Stimulated activated CD8-positive, alpha-beta memory T cell treated with anti-CD3 and anti-CD28 coated beads, Interleukin-7, amount 100 ng/mL, for 48 hours (primary cell): ENCODE results near the gene TMEM63A.
"Not testable (repeated sequence)": the region's sequence is repeated elsewhere in the genome, so short reads cannot be mapped to it uniquely, and the experiment has no call there.

Source experiments
- DNase-seq, 2 donors: peaks; one replicate each; pipeline ENCODE4 v3.0.0-alpha.2; 2020; ENCODE audit warnings: low read depth in 1 of 2; ENCODE audit errors: extremely low read depth in 1 of 2

Gene TMEM63A

GRCh38 chr1:225823811-225824261 is 58.3 kb downstream of the TMEM63A start:
- DNase-seq: no peak

- DNase-seq: no peak
Observed at GRCh38 chr1:225822655-225823403, 59.4 kb downstream of the TMEM63A start.

- DNase-seq: no peak
Observed at GRCh38 chr1:225820522-225821120, 61.6 kb downstream of the TMEM63A start.

GRCh38 chr1:225819346-225820192 is 62.6 kb downstream of the TMEM63A start:
- no peak for DNase-seq

GRCh38 chr1:225818229-225818628 is 64.0 kb downstream of the TMEM63A start:
- DNase-seq: no peak

- no peak for DNase-seq
Observed at GRCh38 chr1:225817611-225818061, 64.5 kb downstream of the TMEM63A start.

- DNase-seq: no peak
Observed at GRCh38 chr1:225816643-225817538, 65.3 kb downstream of the TMEM63A start.

- DNase-seq: no peak
Observed at GRCh38 chr1:225815526-225816178, 66.5 kb downstream of the TMEM63A start.

GRCh38 chr1:225815090-225815489 is 67.1 kb downstream of the TMEM63A start:
- not testable (repeated sequence) for DNase-seq

GRCh38 chr1:225814381-225814780 is 67.8 kb downstream of the TMEM63A start:
- no peak for DNase-seq

GRCh38 chr1:225813214-225813964 is 68.8 kb downstream of the TMEM63A start:
- DNase-seq: no peak

GRCh38 chr1:225812488-225813213 is 69.5 kb downstream of the TMEM63A start:
- DNase-seq: no peak

- no peak for DNase-seq
Observed at GRCh38 chr1:225811622-225812487, 70.3 kb downstream of the TMEM63A start.

- DNase-seq: not testable (repeated sequence)
Observed at GRCh38 chr1:225810579-225811538, 71.3 kb downstream of the TMEM63A start.

GRCh38 chr1:225809842-225810578 is 72.2 kb downstream of the TMEM63A start, which contains the start of gene EPHX1:
Gene EPHX1, plus strand, starts transcription at chr1:225810124. Its CDS starts 18,606 bp downstream, at chr1:225828730.
- DNase-seq: peak; percentile 60 to 63

GRCh38 chr1:225808136-225808535 is 74.0 kb downstream of the TMEM63A start:
- no peak for DNase-seq
